GM12878 (cell line): ENCODE results near the gene B3GAT1.

Experiments
- CTCF ChIP-seq, 3 experiments: IDR thresholded peaks in 2 of 3; conservative IDR thresholded peaks in 1 of 3; 2 replicates each; pipeline ENCODE4 v1.5.1; 2011; ENCODE audit warnings: low read depth in 3 of 3, low read length in 3 of 3, mild to moderate bottlenecking in 3 of 3, control low read depth in 2 of 3, moderate library complexity in 2 of 3, inconsistent platforms in 1 of 3, mixed read lengths in 1 of 3; ENCODE audit not compliant: control insufficient read depth in 2 of 3, insufficient read depth in 1 of 3; ENCODE audit errors: extremely low read depth in 1 of 3
- ZBTB4 ChIP-seq: fragments of 450-650 bp; formaldehyde crosslinking; IDR thresholded peaks from 2 replicates; pipeline ENCODE4 v1.4.0; 2022; ENCODE audit warnings: mild to moderate bottlenecking, moderate library complexity

- TF ChIP-seq CTCF (IDR thresholded peaks at IDR 0.05 in 2 of 3, conservative IDR thresholded peaks at IDR 0.05 in 1 of 3; ENCODE audit: control insufficient read depth in 2 of 3, extremely low read depth in 1 of 3, insufficient read depth in 1 of 3, low read depth in 3 of 3, low read length in 3 of 3) (no peak), ZBTB4 (CRISPR knock-in tag) (no peak)
Observed at GRCh38 chr11:134356656-134357544, 55.1 kb downstream of the B3GAT1 start.
